SK-N-SH (cell line): ENCODE data around the gene PCYOX1L.

Experiments used
- EZH2phosphoT487 ChIP-seq: fragments of 200-600 bp; sonication (generic); IDR thresholded peaks from 2 replicates; pipeline ENCODE4 v1.6.1; 2017; ENCODE audit warnings: low read depth, mixed run types, mild to moderate bottlenecking, antibody characterized with exemption, moderate library complexity, borderline replicate concordance
- GABPA ChIP-seq: IDR thresholded peaks from 2 replicates; pipeline ENCODE4 v1.4.0; 2012; ENCODE audit warnings: low read depth, mild to moderate bottlenecking
- MXI1 ChIP-seq: IDR thresholded peaks from 2 replicates; pipeline ENCODE4 v1.6.1; 2012; ENCODE audit warnings: mild to moderate bottlenecking, low read depth, low read length, improper control_type of control experiment
- SIN3A ChIP-seq: IDR thresholded peaks from 2 replicates; pipeline ENCODE4 v1.6.1; 2012; ENCODE audit warnings: low read depth, mild to moderate bottlenecking, low read length, moderate library complexity, borderline replicate concordance
- TF ChIP-seq, protein P1 (sequence below): fragments of 200-600 bp; sonication (generic); IDR thresholded peaks from 2 replicates; pipeline ENCODE4 v1.6.1; 2017; ENCODE audit warnings: antibody characterized with exemption, mild to moderate bottlenecking, moderate library complexity
- TF ChIP-seq, protein P2 (sequence below): IDR thresholded peaks from 2 replicates; pipeline ENCODE4 v1.6.1; 2012; ENCODE audit warnings: mild to moderate bottlenecking, low read depth, low read length, moderate library complexity

DNA sequence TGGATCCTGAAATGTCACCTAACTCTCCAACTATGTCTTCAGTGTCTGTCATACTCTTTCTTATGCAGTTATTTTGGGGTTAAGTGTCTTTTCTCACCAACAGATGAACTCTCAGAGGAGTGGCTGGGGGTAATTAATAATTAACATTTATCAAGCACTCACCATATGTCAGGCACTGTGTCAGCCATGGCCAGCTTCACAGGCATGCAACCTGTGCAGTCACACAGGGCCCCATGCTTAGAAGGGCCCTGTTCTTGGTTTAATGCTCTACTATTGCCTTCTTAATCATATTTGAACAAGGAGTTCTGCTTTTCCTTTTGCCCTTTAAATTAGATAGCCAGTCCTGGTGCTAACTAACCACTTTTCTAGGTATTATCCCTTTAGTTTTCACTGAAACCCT, 16.0 kb upstream of the PCYOX1L start:
- TF ChIP-seq GABPA (no peak), EZH2phosphoT487 (no peak), SIN3A (no peak), MXI1 (no peak)
- TF ChIP-seq, protein P1, sequence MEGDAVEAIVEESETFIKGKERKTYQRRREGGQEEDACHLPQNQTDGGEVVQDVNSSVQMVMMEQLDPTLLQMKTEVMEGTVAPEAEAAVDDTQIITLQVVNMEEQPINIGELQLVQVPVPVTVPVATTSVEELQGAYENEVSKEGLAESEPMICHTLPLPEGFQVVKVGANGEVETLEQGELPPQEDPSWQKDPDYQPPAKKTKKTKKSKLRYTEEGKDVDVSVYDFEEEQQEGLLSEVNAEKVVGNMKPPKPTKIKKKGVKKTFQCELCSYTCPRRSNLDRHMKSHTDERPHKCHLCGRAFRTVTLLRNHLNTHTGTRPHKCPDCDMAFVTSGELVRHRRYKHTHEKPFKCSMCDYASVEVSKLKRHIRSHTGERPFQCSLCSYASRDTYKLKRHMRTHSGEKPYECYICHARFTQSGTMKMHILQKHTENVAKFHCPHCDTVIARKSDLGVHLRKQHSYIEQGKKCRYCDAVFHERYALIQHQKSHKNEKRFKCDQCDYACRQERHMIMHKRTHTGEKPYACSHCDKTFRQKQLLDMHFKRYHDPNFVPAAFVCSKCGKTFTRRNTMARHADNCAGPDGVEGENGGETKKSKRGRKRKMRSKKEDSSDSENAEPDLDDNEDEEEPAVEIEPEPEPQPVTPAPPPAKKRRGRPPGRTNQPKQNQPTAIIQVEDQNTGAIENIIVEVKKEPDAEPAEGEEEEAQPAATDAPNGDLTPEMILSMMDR: no peak
- TF ChIP-seq, protein P2, sequence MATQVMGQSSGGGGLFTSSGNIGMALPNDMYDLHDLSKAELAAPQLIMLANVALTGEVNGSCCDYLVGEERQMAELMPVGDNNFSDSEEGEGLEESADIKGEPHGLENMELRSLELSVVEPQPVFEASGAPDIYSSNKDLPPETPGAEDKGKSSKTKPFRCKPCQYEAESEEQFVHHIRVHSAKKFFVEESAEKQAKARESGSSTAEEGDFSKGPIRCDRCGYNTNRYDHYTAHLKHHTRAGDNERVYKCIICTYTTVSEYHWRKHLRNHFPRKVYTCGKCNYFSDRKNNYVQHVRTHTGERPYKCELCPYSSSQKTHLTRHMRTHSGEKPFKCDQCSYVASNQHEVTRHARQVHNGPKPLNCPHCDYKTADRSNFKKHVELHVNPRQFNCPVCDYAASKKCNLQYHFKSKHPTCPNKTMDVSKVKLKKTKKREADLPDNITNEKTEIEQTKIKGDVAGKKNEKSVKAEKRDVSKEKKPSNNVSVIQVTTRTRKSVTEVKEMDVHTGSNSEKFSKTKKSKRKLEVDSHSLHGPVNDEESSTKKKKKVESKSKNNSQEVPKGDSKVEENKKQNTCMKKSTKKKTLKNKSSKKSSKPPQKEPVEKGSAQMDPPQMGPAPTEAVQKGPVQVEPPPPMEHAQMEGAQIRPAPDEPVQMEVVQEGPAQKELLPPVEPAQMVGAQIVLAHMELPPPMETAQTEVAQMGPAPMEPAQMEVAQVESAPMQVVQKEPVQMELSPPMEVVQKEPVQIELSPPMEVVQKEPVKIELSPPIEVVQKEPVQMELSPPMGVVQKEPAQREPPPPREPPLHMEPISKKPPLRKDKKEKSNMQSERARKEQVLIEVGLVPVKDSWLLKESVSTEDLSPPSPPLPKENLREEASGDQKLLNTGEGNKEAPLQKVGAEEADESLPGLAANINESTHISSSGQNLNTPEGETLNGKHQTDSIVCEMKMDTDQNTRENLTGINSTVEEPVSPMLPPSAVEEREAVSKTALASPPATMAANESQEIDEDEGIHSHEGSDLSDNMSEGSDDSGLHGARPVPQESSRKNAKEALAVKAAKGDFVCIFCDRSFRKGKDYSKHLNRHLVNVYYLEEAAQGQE: no peak
